NB4 (cell line): Measurements from ENCODE around the gene OSBPL10.

Source experiments
- MAX ChIP-seq: IDR thresholded peaks from 2 replicates; pipeline ENCODE4 v1.6.1; 2011; ENCODE audit warnings: low read depth, low read length
- TF ChIP-seq, protein P1 (sequence below): IDR thresholded peaks from one replicate; pipeline ENCODE4 v1.5.1; 2012; ENCODE audit warnings: low read depth, low read length

- TF ChIP-seq, protein P1, sequence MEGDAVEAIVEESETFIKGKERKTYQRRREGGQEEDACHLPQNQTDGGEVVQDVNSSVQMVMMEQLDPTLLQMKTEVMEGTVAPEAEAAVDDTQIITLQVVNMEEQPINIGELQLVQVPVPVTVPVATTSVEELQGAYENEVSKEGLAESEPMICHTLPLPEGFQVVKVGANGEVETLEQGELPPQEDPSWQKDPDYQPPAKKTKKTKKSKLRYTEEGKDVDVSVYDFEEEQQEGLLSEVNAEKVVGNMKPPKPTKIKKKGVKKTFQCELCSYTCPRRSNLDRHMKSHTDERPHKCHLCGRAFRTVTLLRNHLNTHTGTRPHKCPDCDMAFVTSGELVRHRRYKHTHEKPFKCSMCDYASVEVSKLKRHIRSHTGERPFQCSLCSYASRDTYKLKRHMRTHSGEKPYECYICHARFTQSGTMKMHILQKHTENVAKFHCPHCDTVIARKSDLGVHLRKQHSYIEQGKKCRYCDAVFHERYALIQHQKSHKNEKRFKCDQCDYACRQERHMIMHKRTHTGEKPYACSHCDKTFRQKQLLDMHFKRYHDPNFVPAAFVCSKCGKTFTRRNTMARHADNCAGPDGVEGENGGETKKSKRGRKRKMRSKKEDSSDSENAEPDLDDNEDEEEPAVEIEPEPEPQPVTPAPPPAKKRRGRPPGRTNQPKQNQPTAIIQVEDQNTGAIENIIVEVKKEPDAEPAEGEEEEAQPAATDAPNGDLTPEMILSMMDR: no peak
- TF ChIP-seq MAX: no peak
These were observed 4.8 kb upstream of the OSBPL10 start for GRCh38 chr3:31985831-31986230.
